Endothelial cell of umbilical vein (primary cell): ENCODE results near the gene PLAGL2. TPM values are rescaled to one million over a fixed set of nuclear protein-coding genes. Genes with fewer than 3 reads are reported as not detected.

Experiments
- BruUV-seq: library from RNA; stranded (reverse); fragments of 400-500 nt; replicated peaks from 2 replicates; lab custom pipeline; 2021; lab: Mats Ljungman, UMichigan
- CTCF ChIA-PET: fragments of 300-600, 350-600 bp; sonication (Branson Sonifier 250); formaldehyde crosslinking; loops from one replicate; lab custom pipeline; 2021; ENCODE audit warnings: antibody characterized with exemption, inconsistent platforms; lab: Charles Lee
- POLR2A ChIA-PET: fragments of 300-600, 350-600 bp; sonication (Branson Sonifier 250); formaldehyde crosslinking; loops from one replicate; lab custom pipeline; 2021; ENCODE audit warnings: antibody characterized with exemption, inconsistent platforms; lab: Charles Lee
- DNase-seq: peaks from one replicate; pipeline ENCODE4 v3.0.0-alpha.2; 2011; ENCODE audit warnings: low read depth, low spot score
- FAIRE-seq: peaks from 2 replicates; lab custom pipeline; 2011; peaks lifted over from hg19 to GRCh38; lab: Jason Lieb, UNC
- H2AFZ ChIP-seq: 2 replicates; pipeline ENCODE4 v1.6.0; 2012; ENCODE audit warnings: low read depth, low read length, control low read depth, inconsistent platforms
- H3K27ac ChIP-seq: 2 replicates; pipeline ENCODE4 v1.5.1; 2011; ENCODE audit warnings: low read depth, mild to moderate bottlenecking, control low read depth, low read length, moderate library complexity; ENCODE audit not compliant: insufficient read depth
- H3K27me3 ChIP-seq, 2 experiments: 2 replicates each; pipeline versions ENCODE4 v1.6.0 to v1.6.1; 2011; ENCODE audit warnings: low read length in 2 of 2, mixed read lengths in 1 of 2; ENCODE audit not compliant: control insufficient read depth in 2 of 2, insufficient read depth in 2 of 2
- H3K36me3 ChIP-seq, 2 experiments: 2 replicates in 1 of 2; 3 replicates in 1 of 2; pipeline ENCODE4 v1.5.1; 2011; ENCODE audit warnings: low read length in 2 of 2, mild to moderate bottlenecking in 1 of 2, moderate library complexity in 1 of 2; ENCODE audit not compliant: control insufficient read depth in 2 of 2, insufficient read depth in 2 of 2; ENCODE audit errors: extremely low read depth in 1 of 2
- H3K4me1 ChIP-seq: 3 replicates; pipeline ENCODE4 v1.5.1; 2011; ENCODE audit warnings: mild to moderate bottlenecking, low read length; ENCODE audit not compliant: control insufficient read depth, insufficient read depth; ENCODE audit errors: extremely low read depth
- H3K4me2 ChIP-seq: 2 replicates; pipeline ENCODE4 v1.6.1; 2011; ENCODE audit warnings: low read length, control low read depth, mixed read lengths; ENCODE audit not compliant: insufficient read depth
- H3K4me3 ChIP-seq, 3 experiments: fragments of 200-600 bp in 1 of 3; sonication (generic), shearing (Covaris generic) in 1 of 3; replicated peaks in 1 of 3; 2 replicates each; pipeline ENCODE4 v1.5.1; 2011 to 2016; ENCODE audit warnings: control low read depth in 3 of 3, low read length in 3 of 3, mild to moderate bottlenecking in 2 of 3, inconsistent platforms in 1 of 3, low read depth in 1 of 3, moderate library complexity in 1 of 3; ENCODE audit not compliant: insufficient read depth in 1 of 3
- H3K79me2 ChIP-seq: 2 replicates; pipeline ENCODE4 v1.6.0; 2012; ENCODE audit warnings: low read length, inconsistent platforms; ENCODE audit not compliant: control insufficient read depth, insufficient read depth
- H3K9ac ChIP-seq: replicated peaks from 2 replicates; pipeline ENCODE3; 2011; ENCODE audit warnings: low read length, control low read depth; ENCODE audit not compliant: insufficient read depth; ENCODE audit errors: extremely low read depth
- H3K9me1 ChIP-seq: replicated peaks from 3 replicates; pipeline ENCODE4 v1.6.0; 2011; ENCODE audit warnings: mild to moderate bottlenecking, low read length; ENCODE audit not compliant: control insufficient read depth, insufficient read depth; ENCODE audit errors: extremely low read depth
- H3K9me3 ChIP-seq: replicated peaks from 2 replicates; pipeline ENCODE4 v1.5.1; 2012; ENCODE audit warnings: low read length, inconsistent platforms; ENCODE audit not compliant: control insufficient read depth, insufficient read depth
- H4K20me1 ChIP-seq: replicated peaks from 2 replicates; pipeline ENCODE3; 2011; ENCODE audit warnings: mild to moderate bottlenecking, low read length; ENCODE audit not compliant: control insufficient read depth, insufficient read depth; ENCODE audit errors: extremely low read depth
- CTCF ChIP-seq, 2 donors: IDR thresholded peaks; 1 replicate in 1 of 2; 2 replicates in 1 of 2; pipeline ENCODE4 v1.5.1; 2011; ENCODE audit warnings: low read length in 2 of 2, mild to moderate bottlenecking in 2 of 2, moderate library complexity in 2 of 2, control low read depth in 1 of 2, inconsistent platforms in 1 of 2, low read depth in 1 of 2; ENCODE audit not compliant: insufficient read depth in 1 of 2; ENCODE audit errors: extremely low read depth in 1 of 2
- EZH2 ChIP-seq: IDR thresholded peaks from 2 replicates; pipeline ENCODE4 v1.6.1; 2012; ENCODE audit warnings: borderline replicate concordance, low read depth, mild to moderate bottlenecking, moderate library complexity, low read length, inconsistent platforms; ENCODE audit not compliant: severe bottlenecking
- FOS ChIP-seq: IDR thresholded peaks from 2 replicates; pipeline ENCODE4 v1.6.1; 2011; ENCODE audit warnings: mild to moderate bottlenecking, low read length, moderate library complexity, borderline replicate concordance; ENCODE audit not compliant: insufficient read depth
- GATA2 ChIP-seq: IDR thresholded peaks from 2 replicates; pipeline ENCODE4 v1.7.0; 2011; ENCODE audit warnings: low read depth, mild to moderate bottlenecking, moderate library complexity, mixed read lengths, low read length; ENCODE audit not compliant: insufficient read length, insufficient read depth
- JUN ChIP-seq: IDR thresholded peaks from 2 replicates; pipeline ENCODE4 v1.6.1; 2011; ENCODE audit warnings: borderline replicate concordance, low read depth; ENCODE audit not compliant: insufficient read length, insufficient read depth
- MAX ChIP-seq: IDR thresholded peaks from 2 replicates; pipeline ENCODE4 v1.6.1; 2011; ENCODE audit not compliant: insufficient read depth, insufficient read length
- MYC ChIP-seq: IDR thresholded peaks from one replicate; pipeline ENCODE4 v1.6.1; 2011; ENCODE audit warnings: mild to moderate bottlenecking, low read depth, low read length
- POLR2A ChIP-seq: IDR thresholded peaks from 2 replicates; pipeline ENCODE4 v1.6.1; 2012; ENCODE audit warnings: low read depth, mild to moderate bottlenecking, control low read depth, low read length
- POLR2AphosphoS5 ChIP-seq: IDR thresholded peaks from 2 replicates; pipeline ENCODE4 v1.6.1; 2012; ENCODE audit warnings: low read depth, mild to moderate bottlenecking, control low read depth, low read length, moderate library complexity; ENCODE audit not compliant: insufficient read depth
- dilution Hi-C: fragments of 300-500 bp; cut with MboI; formaldehyde crosslinking; loops from one replicate; pipeline ENCODE4 v1.15.0; 2019; ENCODE audit warnings: low sequenced_read_pairs; ENCODE audit not compliant: extremely low pct_ligation_motif_present
- intact Hi-C: fragments of 100-400 bp; cut with micrococcal nuclease; formaldehyde crosslinking; loops from one replicate; pipeline ENCODE4 v1.10.0; 2022
- polyA plus RNA-seq, 4 experiments: library from polyadenylated mRNA; depleted of rRNA in 3 of 4; stranded (reverse) in 3 of 4; unstranded in 1 of 4; fragments of >200 nt; gene quantifications; 2 replicates each; pipeline versions ENCODE4 v1.2.1 to v1.2.3, GENCODE V29; 2011 to 2012; ENCODE audit warnings: missing spikeins in 1 of 4
- total RNA-seq: library from RNA; stranded (reverse); gene quantifications from 2 replicates; pipeline ENCODE4 v1.2.3, GENCODE V29; 2021

The PLAGL2 gene
- total and polyA plus RNA-seq, 2 donors (not counting 3 experiments of a cell fraction or from before 2014, with no cell fraction given), result 8.2 to 15.2 TPM

GRCh38 chr20:32181606-32182005 is 25.9 kb downstream of the PLAGL2 start:
- Histone ChIP-seq H3K9me1 (no peaks in the 10 kb centered on the region), H3K27me3 (no peaks in the 10 kb centered on the region), H2AFZ (no peak overlapping the region), H3K4me2 (no peak overlapping the region), H3K9ac (no peak overlapping the region), H3K27ac (no peak overlapping the region), H4K20me1 (no peaks in the 10 kb centered on the region), H3K4me1 (no peaks in the 10 kb centered on the region), H3K79me2 (no peaks in the 10 kb centered on the region), H3K4me3 (no peak overlapping the region), H3K9me3 (no peaks in the 10 kb centered on the region), H3K36me3 (no peaks in the 10 kb centered on the region)
- FAIRE-seq (no peak), DNase-seq (no peak)
- intact Hi-C loops (no loop called here), dilution Hi-C loops (no loop called here)
- TF ChIP-seq MAX, result no peak
- TF ChIP-seq MYC, result no peak
- no peak for TF ChIP-seq EZH2
- TF ChIP-seq POLR2A, result no peak
- no peak for TF ChIP-seq CTCF (IDR thresholded peaks at IDR 0.05; ENCODE audit: extremely low read depth in 1 of 2, insufficient read depth in 1 of 2, low read depth in 1 of 2, low read length in 2 of 2)
- TF ChIP-seq GATA2, result no peak
- no peak for TF ChIP-seq JUN
- TF ChIP-seq FOS, result no peak
- no peak for TF ChIP-seq POLR2AphosphoS5
- POLR2A ChIA-PET, result no interaction called here
- CTCF ChIA-PET, result interaction anchor here (1.7 kb wide), 1 partner anchor 9 kb away, joined by 5 read pairs; no protein-coding TSS in a partner anchor
- BruUV-seq, result no TSS peak
